DMS53 treated with DMSO at 0.1 percent for 48 hours (cell line): Measurements from ENCODE around the gene GTPBP6.
"Not testable (repeated sequence)": the region's sequence is repeated elsewhere in the genome, so short reads cannot be mapped to it uniquely, and the experiment has no call there.

Experiments
- DNase-seq: peaks from one replicate; lab custom pipeline; 2025; ENCODE audit not compliant: unreplicated experiment; lab: John Stamatoyannopoulos, UW

GTPBP6 gene

DNA sequence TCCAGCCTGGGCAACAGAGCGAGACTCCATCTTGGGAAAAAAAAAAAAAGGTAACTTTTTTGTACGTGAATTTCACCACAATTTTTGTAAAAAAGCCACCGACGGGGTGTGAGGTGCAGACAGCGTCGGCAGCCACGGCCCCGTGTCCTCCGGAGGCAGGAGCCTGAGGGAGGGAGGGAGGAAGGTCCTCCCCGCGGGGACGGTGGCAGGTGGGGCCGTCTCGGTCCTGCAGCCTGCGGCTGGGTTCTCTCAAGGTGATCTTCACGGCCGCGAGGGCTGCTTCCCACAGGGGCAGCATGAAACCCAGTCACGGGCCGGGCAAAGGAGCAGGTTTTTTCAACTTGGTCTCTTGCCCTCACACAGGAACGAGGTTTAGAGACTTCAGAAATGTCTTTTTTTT lies 23.5 kb downstream of the GTPBP6 start:
- no peak for DNase-seq

GRCh38 chrX:292900-293897 lies 25.4 kb downstream of the GTPBP6 start:
- DNase-seq, result no peak

DNA sequence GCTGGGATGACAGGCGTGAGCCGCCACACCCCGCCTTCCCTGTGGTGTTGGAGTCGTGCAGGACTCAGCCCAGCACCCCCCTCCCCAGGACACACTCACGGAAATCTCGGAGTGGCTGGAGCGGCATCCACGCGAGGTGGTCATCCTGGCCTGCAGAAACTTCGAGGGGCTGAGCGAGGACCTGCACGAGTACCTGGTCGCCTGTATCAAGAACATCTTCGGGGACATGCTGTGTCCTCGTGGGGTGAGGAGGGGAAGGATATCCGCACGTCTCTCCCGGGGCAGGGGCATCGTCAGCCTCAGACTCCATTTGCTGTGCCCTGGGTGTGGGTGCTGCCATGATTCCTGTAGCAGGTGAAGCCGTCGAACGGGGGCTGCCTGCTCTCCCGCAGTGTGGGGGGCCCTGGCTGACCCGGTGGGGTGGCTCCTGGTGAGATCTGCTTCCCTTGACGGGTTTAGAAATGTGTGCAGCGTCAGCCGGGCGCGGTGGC lies 27.1 kb downstream of the GTPBP6 start:
- no peak for DNase-seq

DNA sequence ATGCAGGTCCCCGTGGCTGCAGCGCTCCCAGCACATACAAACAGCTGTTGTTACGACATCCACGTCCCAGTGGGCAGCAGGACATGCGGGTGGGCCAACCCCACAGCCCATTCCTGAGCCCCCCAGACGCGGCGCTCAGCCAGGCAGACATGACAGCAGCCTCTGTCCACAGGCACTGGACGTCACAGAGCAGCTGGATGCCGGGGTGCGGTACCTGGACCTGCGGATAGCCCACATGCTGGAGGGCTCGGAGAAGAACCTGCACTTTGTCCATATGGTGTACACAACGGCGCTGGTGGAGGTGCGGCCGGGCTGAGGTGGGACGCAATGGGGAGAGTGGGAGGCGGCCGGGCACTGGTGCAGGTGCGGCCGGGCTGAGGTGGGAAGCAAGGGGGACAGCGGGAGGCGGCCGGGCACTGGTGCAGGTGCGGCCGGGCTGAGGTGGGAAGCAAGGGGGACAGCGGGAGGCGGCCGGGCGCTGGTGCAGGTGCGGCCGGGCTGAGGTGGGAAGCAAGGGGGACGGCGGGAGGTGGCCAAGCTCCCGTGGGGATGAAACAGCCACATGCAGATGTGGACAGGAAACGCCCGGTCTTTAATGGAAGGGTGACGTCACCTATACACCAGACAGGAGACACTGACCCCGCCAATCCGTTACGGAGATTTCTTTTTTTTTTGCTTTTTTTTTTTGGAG lies 28.0 kb downstream of the GTPBP6 start:
- DNase-seq, result no peak

GRCh38 chrX:288561-288991 lies 30.0 kb downstream of the GTPBP6 start:
- DNase-seq, result no peak

- no peak for DNase-seq
These were observed 30.9 kb downstream of the GTPBP6 start for GRCh38 chrX:287670-288069.

DNA sequence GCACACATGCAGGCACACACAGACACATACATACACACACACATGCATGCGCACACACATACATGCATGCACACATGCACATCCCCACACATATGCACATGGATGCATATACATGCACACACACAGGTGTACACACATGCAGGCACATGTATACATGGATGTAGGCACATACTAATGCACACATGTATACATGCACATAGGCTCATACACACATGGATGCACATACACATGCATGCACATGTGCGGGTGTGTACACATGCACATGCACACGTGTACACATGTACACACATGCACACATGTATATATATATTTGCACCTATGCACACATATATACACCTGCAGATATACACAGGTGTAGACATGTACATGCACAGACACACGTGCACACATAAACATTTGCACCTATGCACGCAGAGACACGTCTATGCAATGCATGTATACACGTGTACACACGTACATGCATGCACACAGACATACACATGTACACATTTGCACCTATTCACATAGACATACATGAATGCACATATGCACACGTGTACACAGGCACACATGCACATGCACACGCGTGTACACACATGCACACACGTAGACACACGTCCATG lies 33.4 kb downstream of the GTPBP6 start:
- DNase-seq, result no peak

- no peak for DNase-seq
These were observed 35.3 kb downstream of the GTPBP6 start for GRCh38 chrX:283115-283845.

DNA sequence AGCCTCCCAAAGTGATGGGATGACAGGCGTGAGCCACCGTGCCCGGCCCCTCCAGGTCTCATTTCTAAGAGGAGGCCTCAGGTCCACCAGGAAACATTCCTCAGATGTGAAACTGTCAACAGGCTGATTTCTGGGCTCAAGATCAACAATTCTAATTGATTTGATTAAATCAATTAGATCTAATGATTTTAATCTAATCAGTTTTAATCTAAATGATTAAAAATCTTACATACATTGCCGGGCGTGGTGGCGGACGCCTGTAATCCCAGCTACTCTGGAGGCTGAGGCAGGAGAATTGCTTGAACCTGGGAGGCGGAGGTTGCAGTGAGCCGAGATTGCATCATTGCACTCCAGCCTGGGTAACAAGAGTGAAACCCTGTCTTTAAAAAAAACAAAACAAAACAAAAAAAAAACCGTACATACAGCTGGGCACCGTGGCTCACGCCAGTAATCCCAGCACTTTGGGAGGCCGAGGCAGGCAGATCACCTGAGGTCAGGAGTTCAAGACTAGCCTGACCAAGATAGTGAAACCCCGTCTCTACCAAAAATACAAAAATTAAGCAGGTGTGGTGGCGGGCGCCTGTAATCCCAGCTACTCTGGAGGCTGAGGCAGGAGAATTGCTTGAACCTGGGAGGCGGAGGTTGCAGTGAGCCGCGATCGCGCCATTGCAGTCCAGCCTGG lies 36.5 kb downstream of the GTPBP6 start:
- not testable (repeated sequence) for DNase-seq

DNA sequence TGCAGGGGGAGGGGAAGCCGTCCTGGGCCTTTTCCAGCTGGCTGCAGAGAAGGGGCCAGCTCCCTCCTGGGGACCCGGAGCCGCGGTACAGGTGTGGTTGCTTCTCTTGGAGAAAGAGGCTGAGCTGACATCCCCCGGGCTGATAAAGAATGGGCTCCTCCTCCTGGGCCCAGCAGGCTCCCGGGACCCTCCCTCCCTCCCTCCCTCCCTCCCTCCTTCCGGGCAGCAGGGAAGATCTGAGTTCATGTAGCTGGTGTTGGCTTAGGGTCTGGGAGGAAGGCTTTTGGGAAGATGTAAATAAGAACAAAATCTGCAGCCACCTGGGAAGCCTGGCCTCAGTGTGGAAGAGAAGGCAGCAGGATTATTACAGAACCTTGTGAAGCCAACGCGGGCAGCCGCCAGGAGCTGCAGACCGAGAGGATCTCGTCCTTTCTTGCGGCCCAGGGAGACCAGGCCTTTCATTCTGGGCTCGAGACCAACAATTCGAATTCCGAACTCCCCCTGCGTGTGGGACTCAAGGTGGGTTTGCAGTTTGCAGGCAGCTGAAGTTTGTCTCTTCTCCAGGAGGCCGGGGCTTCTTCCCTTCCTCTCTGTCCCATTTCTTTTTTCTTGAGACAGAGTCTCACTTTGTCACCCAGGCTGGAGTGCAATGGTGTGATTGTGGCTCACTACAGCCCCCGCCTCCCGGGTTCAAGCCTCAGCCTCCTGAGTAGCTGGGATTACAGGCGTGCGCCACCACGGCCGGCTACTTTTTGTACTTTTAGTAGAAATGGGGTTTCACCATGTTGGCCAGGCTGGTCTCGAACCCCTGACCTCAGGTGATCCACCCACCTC lies 37.2 kb downstream of the GTPBP6 start, which contains the start of gene PLCXD1:
TSS of gene PLCXD1 (plus strand) at position 216 of the 834 bp plus-strand sequence. CDS start 2,807 bp downstream, outside the sequence.
- no peak for DNase-seq

DNA sequence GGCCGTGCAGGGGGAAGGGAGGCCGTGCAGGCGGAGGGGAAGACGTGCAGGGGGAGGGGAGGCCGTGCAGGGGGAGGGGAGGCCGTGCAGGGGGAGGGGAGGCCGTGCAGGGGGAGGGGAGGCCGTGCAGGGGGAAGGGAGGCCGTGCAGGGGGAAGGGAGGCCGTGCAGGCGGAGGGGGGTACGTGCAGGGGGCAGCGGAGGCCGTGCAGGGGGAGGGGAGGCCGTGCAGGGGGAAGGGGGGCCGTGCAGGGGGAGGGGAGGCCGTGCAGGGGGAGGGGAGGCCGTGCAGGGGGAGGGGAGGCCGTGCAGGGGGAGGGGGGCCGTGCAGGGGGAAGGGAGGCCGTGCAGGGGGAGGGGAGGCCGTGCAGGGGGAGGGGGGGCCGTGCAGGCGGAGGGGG lies 37.9 kb downstream of the GTPBP6 start:
- DNase-seq, result not testable (repeated sequence)

GRCh38 chrX:279757-280604 lies 38.6 kb downstream of the GTPBP6 start:
- DNase-seq, result not testable (repeated sequence)

GRCh38 chrX:276581-277201 lies 41.9 kb downstream of the GTPBP6 start:
- no peak for DNase-seq

GRCh38 chrX:275967-276580 lies 42.5 kb downstream of the GTPBP6 start:
- DNase-seq, result no peak

GRCh38 chrX:275476-275966 lies 43.1 kb downstream of the GTPBP6 start:
- no peak for DNase-seq

GRCh38 chrX:274904-275475 lies 43.6 kb downstream of the GTPBP6 start:
- DNase-seq, result no peak

DNA sequence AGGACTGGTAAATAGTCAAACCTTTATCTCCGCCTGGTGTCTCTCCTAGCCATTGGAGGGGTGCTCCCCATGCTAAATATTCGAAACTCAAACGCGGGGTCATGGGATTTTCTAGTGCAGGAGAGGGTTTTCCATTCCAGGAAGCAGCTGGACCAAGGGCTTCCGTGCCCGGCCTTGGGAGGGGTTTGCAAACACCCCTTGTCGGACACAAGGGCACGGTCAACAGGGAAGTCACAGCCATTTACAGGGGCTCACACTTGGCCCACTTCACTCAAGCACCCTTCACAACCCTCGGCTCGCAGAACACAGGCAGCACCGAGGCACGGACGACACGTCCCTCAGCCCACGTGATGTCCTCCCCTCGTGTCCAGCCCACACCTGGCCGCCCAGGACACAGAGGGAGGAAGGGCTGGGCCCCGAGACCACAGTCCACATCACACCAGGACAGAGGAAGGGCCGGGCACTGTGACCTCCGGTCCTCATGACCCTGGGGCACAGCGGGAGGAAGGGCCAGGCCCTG lies 47.7 kb downstream of the GTPBP6 start:
- DNase-seq, result no peak
